HepG2 (cell line): Measurements from ENCODE around the gene LRRC25. TPM values are rescaled to one million over a fixed set of nuclear protein-coding genes. Genes with fewer than 3 reads are reported as not detected.
"Not testable (repeated sequence)": the region's sequence is repeated elsewhere in the genome, so short reads cannot be mapped to it uniquely, and the experiment has no call there.

Experiments used
- ATAC-seq: fragments of 200-7000 bp; cut with Tn5 transposase; 3 replicates; pipeline ENCODE4 v1.9.1; 2020; ENCODE audit warnings: mild to moderate bottlenecking, moderate library complexity
- BruUV-seq: library from RNA; stranded (reverse); fragments of 400-500 nt; replicated peaks from 2 replicates; lab custom pipeline; 2021; lab: Mats Ljungman, UMichigan
- CTCF ChIA-PET: fragments of 300-600 bp; formaldehyde crosslinking; extraction: SDS; loops from one replicate; lab custom pipeline; 2021; ENCODE audit warnings: low total read pairs, inconsistent platforms, low intra/inter-chr PET ratio; lab: Yijun Ruan, JAX
- POLR2A ChIA-PET: fragments of 350-600 bp; sonication (Branson Sonifier 250); formaldehyde crosslinking; loops from one replicate; lab custom pipeline; 2020; ENCODE audit warnings: antibody characterized with exemption, inconsistent platforms; lab: Yijun Ruan, JAX
- DNase-seq: peaks from one replicate; pipeline ENCODE4 v3.0.0-alpha.2; 2015; ENCODE audit warnings: low spot score
- FAIRE-seq: peaks from 3 replicates; lab custom pipeline; 2011; peaks lifted over from hg19 to GRCh38; lab: Jason Lieb, UNC
- H2AFZ ChIP-seq: one replicate; pipeline ENCODE4 v1.6.1; 2011; ENCODE audit warnings: low read length, inconsistent platforms
- H3K27ac ChIP-seq: fragments of 300-600 bp; 3 replicates; pipeline ENCODE4 v1.8.0; 2011; ENCODE audit warnings: mixed run types, mild to moderate bottlenecking, mixed read lengths, low read length, inconsistent platforms; ENCODE audit not compliant: insufficient read depth; ENCODE audit errors: extremely low read length
- H3K27me3 ChIP-seq, 2 experiments: fragments of 200-600 bp in 1 of 2; 2 replicates in 1 of 2; 3 replicates in 1 of 2; pipeline versions ENCODE4 v1.6.0 to v1.8.0; 2011; ENCODE audit warnings: low read length in 2 of 2, mild to moderate bottlenecking in 2 of 2, moderate library complexity in 2 of 2, inconsistent platforms in 1 of 2; ENCODE audit not compliant: insufficient read depth in 2 of 2, control insufficient read depth in 1 of 2
- H3K36me3 ChIP-seq, 2 experiments: fragments of 200-600 bp in 1 of 2; replicated peaks in 1 of 2; 2 replicates in 1 of 2; 3 replicates in 1 of 2; pipeline versions ENCODE4 v1.5.1 to v1.8.0; 2011; ENCODE audit warnings: low read length in 2 of 2, inconsistent platforms in 1 of 2; ENCODE audit not compliant: insufficient read depth in 2 of 2, control insufficient read depth in 1 of 2
- H3K4me1 ChIP-seq: 2 replicates; pipeline ENCODE4 v1.5.1; 2012; ENCODE audit warnings: low read length, inconsistent platforms; ENCODE audit not compliant: insufficient read depth
- H3K4me2 ChIP-seq: 2 replicates; pipeline ENCODE4 v1.6.0; 2011; ENCODE audit warnings: low read depth, low read length, inconsistent platforms
- H3K4me3 ChIP-seq, 3 experiments: fragments of 200-600 bp in 1 of 3; sonication (generic), shearing (Covaris generic) in 1 of 3; replicated peaks in 1 of 3; 2 replicates each; pipeline ENCODE4 v1.5.1; 2011 to 2016; ENCODE audit warnings: low read length in 3 of 3, inconsistent platforms in 2 of 3, low read depth in 2 of 3, mild to moderate bottlenecking in 2 of 3, control low read depth in 1 of 3, mixed read lengths in 1 of 3; ENCODE audit not compliant: insufficient read depth in 1 of 3
- H3K79me2 ChIP-seq: one replicate; pipeline ENCODE4 v1.6.1; 2011; ENCODE audit warnings: low read length, inconsistent platforms; ENCODE audit not compliant: insufficient read depth
- H3K9ac ChIP-seq: 2 replicates; pipeline ENCODE4 v1.6.0; 2011; ENCODE audit warnings: mild to moderate bottlenecking, low read depth, low read length, inconsistent platforms; ENCODE audit not compliant: insufficient read depth
- H3K9me3 ChIP-seq: 2 replicates; pipeline ENCODE4 v1.5.1; 2012; ENCODE audit warnings: mild to moderate bottlenecking, low read length
- H4K20me1 ChIP-seq: 2 replicates; pipeline ENCODE4 v1.6.0; 2011; ENCODE audit warnings: inconsistent platforms, mild to moderate bottlenecking, low read length, moderate library complexity; ENCODE audit not compliant: insufficient read depth
- CEBPB ChIP-seq: IDR thresholded peaks from 2 replicates; pipeline ENCODE4 v1.6.1; 2011; ENCODE audit warnings: low read depth, low read length, improper control_type of control experiment, borderline replicate concordance
- CEBPG ChIP-seq: IDR thresholded peaks from 2 replicates; pipeline ENCODE4 v1.6.1; 2016
- LCORL ChIP-seq, 2 experiments: fragments of 450-650 bp in 1 of 2; sonication (generic) in 1 of 2; formaldehyde crosslinking in 1 of 2; IDR thresholded peaks; 2 replicates each; pipeline versions ENCODE4 v1.5.0 to v1.6.1; 2017 to 2020; ENCODE audit warnings: antibody characterized with exemption in 1 of 2, missing genetic modification reagents in 1 of 2
- PCBP1 ChIP-seq: fragments of 200-400 bp; formaldehyde crosslinking; IDR thresholded peaks from 2 replicates; pipeline ENCODE4 v1.6.1; 2017; ENCODE audit warnings: mild to moderate bottlenecking, low read depth, low read length, borderline replicate concordance
- STAT6 ChIP-seq: sonication (generic); formaldehyde crosslinking; IDR thresholded peaks from 2 replicates; pipeline ENCODE4 v1.4.0; 2020; ENCODE audit warnings: missing genetic modification reagents, mild to moderate bottlenecking, borderline replicate concordance
- ZNF329 ChIP-seq: sonication (generic); formaldehyde crosslinking; IDR thresholded peaks from 2 replicates; pipeline ENCODE4 v1.9.0; 2021; ENCODE audit warnings: low read depth, mild to moderate bottlenecking, missing genetic modification reagents
- ZNF33B ChIP-seq: sonication (generic); formaldehyde crosslinking; IDR thresholded peaks from 2 replicates; pipeline ENCODE4 v1.5.1; 2020; ENCODE audit warnings: mild to moderate bottlenecking, missing genetic modification reagents
- ZNF770 ChIP-seq: sonication (generic); formaldehyde crosslinking; IDR thresholded peaks from 2 replicates; pipeline ENCODE4 v1.5.0; 2020; ENCODE audit warnings: mild to moderate bottlenecking, missing genetic modification reagents
- WGBS: methylation state at CpG from one replicate; pipeline ENCODE4 v1.1.6; 2017; ENCODE audit warnings: low lambda C conversion rate; 5-methylcytosine and 5-hydroxymethylcytosine counted together
- in situ Hi-C: cut with HindIII; loops from 2 replicates; pipeline ENCODE4 v1.10.0; 2017; ENCODE audit warnings: low pct_unique_long_range_greater_than_20kb; ENCODE audit not compliant: extremely low pct_ligation_motif_present
- intact Hi-C: fragments of 100-400 bp; cut with micrococcal nuclease; formaldehyde crosslinking; loops from one replicate; pipeline ENCODE4 v1.10.0; 2022; ENCODE audit not compliant: unreplicated experiment
- polyA plus RNA-seq, 8 experiments: library from polyadenylated mRNA; depleted of rRNA in 3 of 8; stranded (reverse) in 7 of 8; unstranded in 1 of 8; fragments of >200 nt; fragmentation: Illumina TruSeq in 4 of 8; extraction: Trizol in 4 of 8; gene quantifications; 2 replicates each; pipeline versions ENCODE4 v1.2.1 to v1.2.3, GENCODE V29; 2011 to 2016; ENCODE audit warnings: low read depth in 4 of 8, missing spikeins in 1 of 8, mixed read lengths in 1 of 8; ENCODE audit not compliant: insufficient read depth in 1 of 8
- total RNA-seq, 5 experiments: library from RNA; depleted of rRNA; stranded (reverse); fragments of >200 nt; fragmentation: Illumina TruSeq; extraction: Trizol; gene quantifications; 2 replicates each; pipeline ENCODE4 v1.2.3, GENCODE V29; 2016; ENCODE audit warnings: low read depth in 1 of 5

LRRC25 gene
- total and polyA plus RNA-seq, 2 of the 13 experiments (the other 11 are each of a cell fraction or from before 2014, with no cell fraction given), result 0.13 to 0.53 TPM

- 0 out of 2 replicates have a peak, but pooled peaks have one; percentile 35 for TF ChIP-seq ZNF33B (CRISPR knock-in tag)
Observed at GRCh38 chr19:18357041-18357440, 40.4 kb downstream of the LRRC25 start (continued).

DNA sequence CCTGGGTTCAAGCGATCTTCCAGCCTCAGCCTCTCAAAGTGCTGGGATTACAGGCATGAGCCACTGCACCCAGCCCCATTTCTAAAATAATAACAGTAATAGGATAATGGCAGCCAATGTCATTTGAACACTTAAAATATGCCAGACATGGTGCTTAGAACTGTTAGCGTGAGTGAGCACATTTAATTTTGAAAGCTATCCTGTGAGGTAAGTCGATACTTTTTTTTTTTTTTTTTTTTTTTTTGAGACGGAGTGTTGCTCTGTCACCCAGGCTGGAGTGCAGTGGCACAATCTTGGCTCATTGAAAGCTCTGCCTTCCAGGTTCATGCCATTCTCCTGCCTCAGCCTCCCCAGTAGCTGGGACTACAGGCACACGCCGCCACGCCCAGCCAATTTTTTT, 42.7 kb downstream of the LRRC25 start:
- intact Hi-C loops, in situ Hi-C loops, H3K9ac ChIP-seq, BruUV-seq, H3K9me3 ChIP-seq, H3K79me2 ChIP-seq, H3K27me3 ChIP-seq, H3K4me3 ChIP-seq, H3K4me2 ChIP-seq, H2AFZ ChIP-seq, ATAC-seq, H3K27ac ChIP-seq, H4K20me1 ChIP-seq, CTCF ChIA-PET, FAIRE-seq, DNase-seq: not testable (repeated sequence)
- POLR2A ChIA-PET, result interaction anchor here (1.2 to 1.5 kb wide), 3 partner anchors 8 to 34 kb away, joined by 3 to 4 read pairs (median 3); partner anchors contain the start of gene GDF15
- WGBS, result 98% methylated on average over 7 of the region's 7 CpGs
- Histone ChIP-seq H3K36me3 (peaks cover 24 to 52% of the 10 kb centered on the region in 2 experiments), H3K4me1 (peaks cover 36% of the 10 kb centered on the region)

GRCh38 chr19:18353378-18354005, 43.9 kb downstream of the LRRC25 start:
- Histone ChIP-seq H3K27me3 (no peaks in the 10 kb centered on the region; a peak in 1 of 5 replicates), H3K36me3 (peaks cover 20 to 40% of the 10 kb centered on the region in 2 experiments), H3K27ac (no peak overlapping the region), H4K20me1 (peaks cover 2% of the 10 kb centered on the region; the same call in 1 of the 2 replicates), H3K4me1 (peaks cover 43% of the 10 kb centered on the region), H3K79me2 (peaks cover 5% of the 10 kb centered on the region), H2AFZ (no peak overlapping the region), H3K4me2 (no peak overlapping the region)
- no peak for ATAC-seq
- CTCF ChIA-PET, result no interaction called here
- 96% methylated on average over 8 of the region's 8 CpGs for WGBS
- TF ChIP-seq ZNF770 (CRISPR knock-in tag), result peak; percentile 7; the same call in 1 of the 2 replicates
- TF ChIP-seq CEBPB, result peak; percentile 86
- TF ChIP-seq PCBP1, result no peak
- 0 out of 2 replicates have a peak, but pooled peaks have one; percentile 24 for TF ChIP-seq CEBPG (CRISPR knock-in tag)
- no peak for TF ChIP-seq LCORL (IDR thresholded peaks at IDR 0.05)
- no peak for TF ChIP-seq LCORL (CRISPR knock-in tag; IDR thresholded peaks at IDR 0.05)
- no peak for TF ChIP-seq STAT6 (CRISPR knock-in tag)
- no peak for TF ChIP-seq ZNF329 (CRISPR knock-in tag)
- TF ChIP-seq, all 625 proteins: peak for 3
- FAIRE-seq (no peak), DNase-seq (no peak)
- in situ Hi-C loops, result no loop called here
- POLR2A ChIA-PET, result interaction anchor here (1.2 to 1.5 kb wide), 4 partner anchors 10 to 35 kb away, joined by 3 to 5 read pairs (median 4); partner anchors contain the start of gene GDF15
- Histone ChIP-seq H3K4me3 (no peak overlapping the region), H3K9me3 (no peaks in the 10 kb centered on the region), H3K9ac (no peak overlapping the region)
- intact Hi-C loops, result no loop called here
- BruUV-seq, result no TSS peak
